Adrenal gland (tissue), 12 donors: Measurements from ENCODE around the gene TLCD1. TPM values are rescaled to one million over a fixed set of nuclear protein-coding genes. Genes with fewer than 3 reads are reported as not detected.

Experiments used
- DNase-seq, 7 donors: peaks; one replicate each; pipeline ENCODE4 v3.0.0-alpha.2; 2019 to 2020
- H3K27ac ChIP-seq, 5 donors: fragments of 200-600 bp; sonication (generic) in 4 of 5; 1 replicate in 3 of 5; 2 replicates in 2 of 5; pipeline versions ENCODE4 v1.5.1 to v1.8.0; 2016 to 2020; ENCODE audit warnings: mild to moderate bottlenecking in 1 of 5
- H3K27me3 ChIP-seq: fragments of 200-600 bp; 2 replicates; pipeline ENCODE4 v1.8.0; 2021
- H3K36me3 ChIP-seq, 2 donors: fragments of 200-600 bp; replicated peaks in 1 of 2; 1 replicate in 1 of 2; 2 replicates in 1 of 2; pipeline versions ENCODE4 v1.5.1 to v1.8.0; 2018 to 2022
- H3K4me1 ChIP-seq, 2 donors: fragments of 200-600 bp; replicated peaks in 1 of 2; 1 replicate in 1 of 2; 2 replicates in 1 of 2; pipeline versions ENCODE4 v1.5.1 to v1.8.0; 2018 to 2021
- H3K4me3 ChIP-seq, 4 donors: fragments of 200-600 bp; sonication (generic) in 3 of 4; one replicate each; pipeline ENCODE4 v1.5.1; 2016 to 2018
- H3K9me3 ChIP-seq, 3 donors: fragments of 200-600 bp; sonication (generic) in 1 of 3; replicated peaks in 1 of 3; 1 replicate in 2 of 3; 2 replicates in 1 of 3; pipeline versions ENCODE4 v1.5.1 to v1.8.0; 2016 to 2021
- POLR2A ChIP-seq, 2 donors: fragments of 450-650 bp; IDR thresholded peaks; one replicate each; pipeline ENCODE4 v1.6.1; 2017; ENCODE audit warnings: antibody characterized with exemption in 2 of 2, mild to moderate bottlenecking in 2 of 2, moderate library complexity in 1 of 2
- WGBS, 4 donors: extraction: QIAGEN DNeasy Blood & Tissue Kit in 2 of 4; methylation state at CpG; one replicate each; pipeline versions ENCODE4 v1.1.5 to v1.1.7; 2013 to 2017; 5-methylcytosine and 5-hydroxymethylcytosine counted together
- intact Hi-C, 2 donors: fragments of 100-400 bp; cut with DNase I; formaldehyde crosslinking; loops; one replicate each; pipeline versions ENCODE4 v1.14.1 to v1.15.0; 2022 to 2023
- polyA plus RNA-seq, 3 donors: library from polyadenylated mRNA; stranded (reverse); fragments of 200-250 nt in 2 of 3; fragments of 350-450 nt in 1 of 3; fragmentation: Illumina TruSeq in 1 of 3; extraction: RNeasy Lipid Tissue Mini Kit (QIAGEN cat#74804) in 1 of 3; gene quantifications; one replicate each; pipeline ENCODE4 v1.2.3, GENCODE V29; 2013 to 2014
- total RNA-seq, 9 donors: library from RNA; depleted of rRNA in 4 of 9; stranded (reverse); fragments of >200 nt in 4 of 9; fragments of 120-200 nt in 1 of 9; fragmentation: NEBNext Ultra II Directional in 1 of 9; extraction: Animal tissue kit (Norgen Biotek cat#: 25700) in 1 of 9; gene quantifications; one replicate each; pipeline versions ENCODE4 v1.1.0 to v1.2.4, GENCODE V29; 2013 to 2023
- TF ChIP-seq, protein P1 (sequence below), 6 experiments: fragments of 450-650 bp in 4 of 6; fragments of 200-600 bp in 2 of 6; sonication (generic) in 1 of 6; IDR thresholded peaks; 1 replicate in 5 of 6; 2 replicates in 1 of 6; pipeline versions ENCODE4 v1.5.1 to v1.8.0; 2016 to 2021; ENCODE audit warnings: antibody characterized with exemption in 6 of 6, mild to moderate bottlenecking in 2 of 6, moderate library complexity in 1 of 6
- donor health status: healthy with polysubstance abuse.
- donor health status: Bipolar disorder and iron deficiency.
- donor health status: DM: yes; HTN: yes; CAD: no.
- donor health status: DM: no; HTN: no; CAD: no.
- donor health status: DM: no; HTN: no; CAD: no.
- donor health status: DM: yes; HTN: yes; CAD: no.

The TLCD1 gene
- total and polyA plus RNA-seq, 12 donors, result 0.52 to 18.8 (median 5.9) TPM

DNA sequence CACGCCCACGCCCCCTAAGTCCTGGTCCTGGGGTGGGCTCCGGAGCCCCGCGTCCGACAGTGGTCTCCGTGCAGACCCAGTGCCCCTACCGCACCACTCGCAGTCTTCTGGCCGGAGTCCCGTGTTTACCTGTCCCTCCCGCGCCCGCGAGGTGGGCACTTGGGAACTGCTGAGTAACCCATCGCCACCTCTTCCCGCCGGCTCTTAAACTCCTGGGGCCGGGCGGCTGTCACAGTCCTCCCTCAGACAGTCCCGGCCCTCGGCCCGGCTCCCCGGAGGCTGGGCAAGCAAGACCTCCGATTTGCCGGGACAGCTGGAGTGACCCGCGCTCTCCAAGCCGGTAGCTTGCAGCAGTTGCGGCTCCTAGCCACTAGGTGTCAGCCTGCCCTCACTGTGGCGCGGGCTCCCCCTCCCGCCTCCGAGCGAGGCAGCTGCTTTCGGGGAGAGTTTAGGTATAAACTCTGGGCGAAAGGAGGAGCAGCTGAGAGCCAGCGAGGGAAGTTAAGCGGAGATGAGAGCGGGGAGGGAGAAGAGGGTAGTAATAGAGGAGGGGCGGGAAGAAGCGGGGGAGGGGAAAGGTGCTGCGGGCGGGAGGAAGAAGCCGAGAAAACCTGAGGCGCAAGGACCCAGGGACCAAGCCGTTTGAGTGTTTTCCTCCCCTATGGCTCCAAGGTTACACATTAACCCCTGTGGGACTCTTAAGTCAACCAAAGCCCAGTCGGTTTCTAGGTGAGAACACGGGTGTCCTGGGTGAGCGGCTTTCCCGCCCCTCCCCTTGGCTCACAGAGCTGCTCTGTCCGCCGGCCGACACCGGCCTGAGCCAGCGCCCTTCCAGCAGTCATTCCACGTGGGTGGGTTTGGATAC is 826 bp upstream of the TLCD1 start:
- H3K27me3 ChIP-seq, result no peaks in the 10 kb centered on the region
- H3K27ac ChIP-seq, result peak overlapping the region; percentile 51 to 92 (median 75)
- H3K9me3 ChIP-seq, result no peaks in the 10 kb centered on the region
- intact Hi-C loops, result no loop called here
- peak in 1 of 2 donors; percentile 45 for TF ChIP-seq POLR2A (IDR thresholded peaks at IDR 0.05)
- TF ChIP-seq, protein P1, sequence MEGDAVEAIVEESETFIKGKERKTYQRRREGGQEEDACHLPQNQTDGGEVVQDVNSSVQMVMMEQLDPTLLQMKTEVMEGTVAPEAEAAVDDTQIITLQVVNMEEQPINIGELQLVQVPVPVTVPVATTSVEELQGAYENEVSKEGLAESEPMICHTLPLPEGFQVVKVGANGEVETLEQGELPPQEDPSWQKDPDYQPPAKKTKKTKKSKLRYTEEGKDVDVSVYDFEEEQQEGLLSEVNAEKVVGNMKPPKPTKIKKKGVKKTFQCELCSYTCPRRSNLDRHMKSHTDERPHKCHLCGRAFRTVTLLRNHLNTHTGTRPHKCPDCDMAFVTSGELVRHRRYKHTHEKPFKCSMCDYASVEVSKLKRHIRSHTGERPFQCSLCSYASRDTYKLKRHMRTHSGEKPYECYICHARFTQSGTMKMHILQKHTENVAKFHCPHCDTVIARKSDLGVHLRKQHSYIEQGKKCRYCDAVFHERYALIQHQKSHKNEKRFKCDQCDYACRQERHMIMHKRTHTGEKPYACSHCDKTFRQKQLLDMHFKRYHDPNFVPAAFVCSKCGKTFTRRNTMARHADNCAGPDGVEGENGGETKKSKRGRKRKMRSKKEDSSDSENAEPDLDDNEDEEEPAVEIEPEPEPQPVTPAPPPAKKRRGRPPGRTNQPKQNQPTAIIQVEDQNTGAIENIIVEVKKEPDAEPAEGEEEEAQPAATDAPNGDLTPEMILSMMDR (IDR thresholded peaks at IDR 0.05), result peak; percentile 99 to 100 (median 99)
- 0 to 1% (median 0%) methylated on average over 17 to 57 of the region's 57 CpGs for WGBS, 4 donors
- peak overlapping the region; percentile 27 to 71 (median 43) for H3K4me3 ChIP-seq
- peaks cover 0 to 28% of the 10 kb centered on the region in 2 donors for H3K36me3 ChIP-seq
- peaks cover 15 to 40% of the 10 kb centered on the region in 2 donors for H3K4me1 ChIP-seq
- DNase-seq, result peak; percentile 92 to 97 (median 94)

DNA sequence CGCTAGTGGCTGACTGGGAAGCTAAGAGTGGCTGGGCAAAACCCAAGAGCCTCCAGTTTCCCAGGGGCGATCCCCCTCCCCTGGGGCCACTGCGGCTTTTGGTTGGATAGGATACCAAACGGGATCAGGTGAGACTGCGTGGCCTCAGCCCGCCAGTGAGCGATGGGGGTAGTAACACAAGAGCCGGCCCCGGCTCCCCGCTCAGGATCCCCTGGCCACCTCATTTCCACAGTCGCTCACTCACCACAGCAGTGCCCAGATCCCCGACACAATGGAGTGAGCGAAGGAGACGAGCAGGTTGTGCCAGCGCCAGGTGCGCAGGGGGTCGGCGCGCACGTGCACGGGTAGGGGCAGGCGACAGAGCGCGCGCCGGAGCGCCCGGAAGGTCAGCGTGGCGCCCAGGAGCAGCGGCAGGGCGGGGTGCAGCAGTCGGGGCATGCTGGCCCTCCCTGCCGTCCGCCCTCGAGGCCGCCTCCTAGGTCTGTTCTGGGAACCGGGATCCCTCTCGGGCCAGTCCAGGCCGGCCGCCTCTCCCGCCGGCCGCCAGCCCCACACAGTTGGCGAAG is 290 bp downstream of the TLCD1 start:
- Histone ChIP-seq H3K27me3 (no peaks in the 10 kb centered on the region), H3K4me1 (peaks cover 21 to 51% of the 10 kb centered on the region in 2 donors), H3K4me3 (peak overlapping the region in 2 of 4 donors; percentile 10 to 71), H3K36me3 (peaks cover 0 to 40% of the 10 kb centered on the region in 2 donors), H3K9me3 (no peaks in the 10 kb centered on the region), H3K27ac (peak overlapping the region; percentile 34 to 92 (median 51))
- 0 to 2% (median 1%) methylated on average over 3 to 45 of the region's 45 CpGs; no CpG with 5 or more reads in 1 of the 4 donors for WGBS, 4 donors
- DNase-seq, result peak in 6 of 7 donors; percentile 48 to 82 (median 68)
- intact Hi-C loops, result no loop called here
- TF ChIP-seq, protein P1 (IDR thresholded peaks at IDR 0.05), result no peak
- peak in 1 of 2 donors; percentile 41 for TF ChIP-seq POLR2A (IDR thresholded peaks at IDR 0.05)

DNA sequence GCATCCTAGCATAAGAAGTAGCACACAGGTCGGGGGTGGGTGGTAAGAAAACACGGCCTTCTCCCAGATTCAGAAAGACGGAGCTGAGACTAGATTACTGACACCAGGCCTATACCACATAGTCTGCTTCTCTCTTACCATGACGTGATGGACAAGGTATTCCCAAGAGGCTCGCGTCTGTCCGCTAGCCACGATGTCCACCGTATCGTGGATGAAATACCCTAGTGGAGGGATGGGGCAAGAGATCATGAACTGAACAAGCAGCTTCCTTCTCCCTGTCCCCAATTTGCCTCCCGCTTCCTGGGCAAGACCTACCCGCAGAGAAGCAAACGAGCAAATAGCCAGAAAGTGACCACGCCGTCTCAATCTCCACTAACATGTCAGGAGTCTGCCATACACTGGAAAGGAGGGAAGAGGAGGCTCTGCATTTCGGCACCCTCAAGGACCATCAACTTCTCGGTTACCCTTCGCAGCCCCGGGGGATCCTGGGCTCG is 820 bp downstream of the TLCD1 start:
- WGBS, 4 donors, result 31 to 39% (median 32%) methylated on average over 18 to 20 of the region's 20 CpGs

More for the DNA sequence above, 820 bp downstream of the TLCD1 start:
- Histone ChIP-seq H3K9me3 (no peaks in the 10 kb centered on the region), H3K4me3 (peak overlapping the region in 2 of 4 donors; percentile 10 to 71), H3K27me3 (no peaks in the 10 kb centered on the region), H3K4me1 (peaks cover 26 to 55% of the 10 kb centered on the region in 2 donors), H3K36me3 (peaks cover 0 to 40% of the 10 kb centered on the region in 2 donors), H3K27ac (peak overlapping the region; percentile 34 to 92 (median 51))
- intact Hi-C loops, result no loop called here
- TF ChIP-seq, protein P1 (IDR thresholded peaks at IDR 0.05), result no peak
- TF ChIP-seq POLR2A (IDR thresholded peaks at IDR 0.05), result no peak
- no peak for DNase-seq
